Hepatocyte (in vitro differentiated cells): ENCODE measurements around the gene LRMDA.

Experiments
- EZH2 ChIP-seq: fragments of 200-600 bp; sonication (generic); IDR thresholded peaks from 2 replicates; pipeline ENCODE4 v1.6.1; 2016; ENCODE audit warnings: antibody characterized with exemption, mild to moderate bottlenecking, borderline replicate concordance
- EZH2phosphoT487 ChIP-seq: fragments of 200-600 bp; sonication (generic); IDR thresholded peaks from one replicate; pipeline ENCODE4 v1.6.1; 2018; ENCODE audit warnings: antibody characterized with exemption, mild to moderate bottlenecking, low read depth, moderate library complexity; ENCODE audit not compliant: unreplicated experiment, severe bottlenecking
- TF ChIP-seq, protein P1 (sequence below): fragments of 200-600 bp; sonication (generic); IDR thresholded peaks from 2 replicates; pipeline ENCODE4 v1.5.1; 2016; ENCODE audit warnings: antibody characterized with exemption, mild to moderate bottlenecking; ENCODE audit not compliant: poor library complexity

DNA sequence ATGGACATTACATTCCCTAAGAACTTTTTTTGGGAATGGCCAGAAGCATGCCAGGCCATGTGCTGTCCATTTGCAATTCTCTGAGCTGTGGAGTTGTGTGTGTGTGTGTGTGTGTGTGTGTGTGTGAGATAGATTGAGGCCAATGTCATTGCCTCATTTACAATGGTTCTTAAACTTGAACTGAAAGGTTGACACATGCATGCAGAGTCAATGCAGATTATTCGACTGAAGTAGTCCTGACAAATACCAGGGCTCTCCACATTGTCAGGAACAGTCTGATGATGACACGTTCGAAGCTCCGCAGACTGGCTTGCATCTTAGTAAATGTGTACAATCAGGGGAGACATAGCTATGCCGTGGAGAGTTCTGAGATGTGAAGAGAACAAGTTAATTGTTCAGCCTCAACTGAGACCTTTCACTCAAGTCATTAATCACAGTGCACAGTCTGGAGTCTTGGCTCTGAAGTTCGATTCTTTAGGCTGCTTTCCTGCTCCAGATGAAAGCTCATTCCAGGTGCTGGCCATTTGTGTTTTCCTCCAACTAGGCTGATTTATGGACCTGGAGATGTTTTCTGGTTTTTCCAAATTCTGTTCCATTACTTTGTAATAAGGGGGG, 921.9 kb downstream of the LRMDA start:
- TF ChIP-seq, protein P1, sequence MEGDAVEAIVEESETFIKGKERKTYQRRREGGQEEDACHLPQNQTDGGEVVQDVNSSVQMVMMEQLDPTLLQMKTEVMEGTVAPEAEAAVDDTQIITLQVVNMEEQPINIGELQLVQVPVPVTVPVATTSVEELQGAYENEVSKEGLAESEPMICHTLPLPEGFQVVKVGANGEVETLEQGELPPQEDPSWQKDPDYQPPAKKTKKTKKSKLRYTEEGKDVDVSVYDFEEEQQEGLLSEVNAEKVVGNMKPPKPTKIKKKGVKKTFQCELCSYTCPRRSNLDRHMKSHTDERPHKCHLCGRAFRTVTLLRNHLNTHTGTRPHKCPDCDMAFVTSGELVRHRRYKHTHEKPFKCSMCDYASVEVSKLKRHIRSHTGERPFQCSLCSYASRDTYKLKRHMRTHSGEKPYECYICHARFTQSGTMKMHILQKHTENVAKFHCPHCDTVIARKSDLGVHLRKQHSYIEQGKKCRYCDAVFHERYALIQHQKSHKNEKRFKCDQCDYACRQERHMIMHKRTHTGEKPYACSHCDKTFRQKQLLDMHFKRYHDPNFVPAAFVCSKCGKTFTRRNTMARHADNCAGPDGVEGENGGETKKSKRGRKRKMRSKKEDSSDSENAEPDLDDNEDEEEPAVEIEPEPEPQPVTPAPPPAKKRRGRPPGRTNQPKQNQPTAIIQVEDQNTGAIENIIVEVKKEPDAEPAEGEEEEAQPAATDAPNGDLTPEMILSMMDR, result no peak
- TF ChIP-seq EZH2, result no peak
- TF ChIP-seq EZH2phosphoT487, result no peak
